AG09309 (cell line): ENCODE results near the gene DDI1.

Experiments
- DNase-seq: peaks from one replicate; pipeline ENCODE4 v3.0.0-alpha.2; 2010; ENCODE audit warnings: low read depth
- H3K4me3 ChIP-seq: 2 replicates; pipeline ENCODE4 v1.5.1; 2011; ENCODE audit warnings: mild to moderate bottlenecking, low read depth, low read length, moderate library complexity; ENCODE audit not compliant: control insufficient read depth
- CTCF ChIP-seq: IDR thresholded peaks from 2 replicates; pipeline ENCODE4 v1.5.1; 2011; ENCODE audit warnings: mild to moderate bottlenecking, low read depth, low read length, inconsistent platforms; ENCODE audit not compliant: insufficient read depth, control insufficient read depth; ENCODE audit errors: missing control alignments

DDI1 gene

GRCh38 chr11:104005234-104005855, 31.1 kb upstream of the DDI1 start:
- no peak overlapping the region for H3K4me3 ChIP-seq
- no peak for TF ChIP-seq CTCF
- DNase-seq = no peak

DNA sequence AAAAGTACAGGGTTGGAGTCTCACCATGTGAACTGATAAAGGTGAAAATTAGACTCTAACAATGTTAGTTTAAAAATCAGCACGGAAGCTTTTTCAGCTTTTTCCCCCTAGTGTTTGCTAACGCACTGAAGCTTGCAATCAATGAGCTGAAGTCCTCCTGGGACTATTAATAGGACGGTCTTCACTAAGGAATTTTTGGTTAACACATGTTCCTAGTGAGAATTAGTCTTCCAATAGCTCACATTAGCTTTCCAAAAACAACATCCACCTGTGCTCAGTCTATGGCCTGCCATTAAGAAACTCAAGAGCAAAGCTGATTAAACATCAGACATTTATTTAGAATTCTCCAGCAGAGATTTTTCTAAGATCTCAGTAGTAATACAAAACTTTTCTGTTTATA, 26.7 kb upstream of the DDI1 start:
- TF ChIP-seq CTCF = no peak
- H3K4me3 ChIP-seq = no peak overlapping the region
- DNase-seq = no peak

GRCh38 chr11:104011044-104011443, 25.4 kb upstream of the DDI1 start:
- TF ChIP-seq CTCF = no peak
- no peak for DNase-seq
- no peak overlapping the region for H3K4me3 ChIP-seq

- no peak for DNase-seq
- H3K4me3 ChIP-seq = no peak overlapping the region
- TF ChIP-seq CTCF = no peak
Observed at GRCh38 chr11:104015649-104016415, 20.6 kb upstream of the DDI1 start.

- H3K4me3 ChIP-seq = no peak overlapping the region
- TF ChIP-seq CTCF = no peak
- DNase-seq = no peak
Observed at GRCh38 chr11:104024572-104024971, 11.9 kb upstream of the DDI1 start.

GRCh38 chr11:104028476-104029263, 7.8 kb upstream of the DDI1 start:
- no peak overlapping the region for H3K4me3 ChIP-seq
- DNase-seq = no peak
- TF ChIP-seq CTCF = no peak
